Stromal cell of bone marrow (primary cell): ENCODE data around the gene MED25.
A peak's percentile ranks its signal among the peaks of the same experiment; 100 is the strongest.

Source experiments
- DNase-seq: peaks from one replicate; pipeline ENCODE4 v3.0.0-alpha.2; 2012; ENCODE audit warnings: low read depth

Gene MED25

DNA sequence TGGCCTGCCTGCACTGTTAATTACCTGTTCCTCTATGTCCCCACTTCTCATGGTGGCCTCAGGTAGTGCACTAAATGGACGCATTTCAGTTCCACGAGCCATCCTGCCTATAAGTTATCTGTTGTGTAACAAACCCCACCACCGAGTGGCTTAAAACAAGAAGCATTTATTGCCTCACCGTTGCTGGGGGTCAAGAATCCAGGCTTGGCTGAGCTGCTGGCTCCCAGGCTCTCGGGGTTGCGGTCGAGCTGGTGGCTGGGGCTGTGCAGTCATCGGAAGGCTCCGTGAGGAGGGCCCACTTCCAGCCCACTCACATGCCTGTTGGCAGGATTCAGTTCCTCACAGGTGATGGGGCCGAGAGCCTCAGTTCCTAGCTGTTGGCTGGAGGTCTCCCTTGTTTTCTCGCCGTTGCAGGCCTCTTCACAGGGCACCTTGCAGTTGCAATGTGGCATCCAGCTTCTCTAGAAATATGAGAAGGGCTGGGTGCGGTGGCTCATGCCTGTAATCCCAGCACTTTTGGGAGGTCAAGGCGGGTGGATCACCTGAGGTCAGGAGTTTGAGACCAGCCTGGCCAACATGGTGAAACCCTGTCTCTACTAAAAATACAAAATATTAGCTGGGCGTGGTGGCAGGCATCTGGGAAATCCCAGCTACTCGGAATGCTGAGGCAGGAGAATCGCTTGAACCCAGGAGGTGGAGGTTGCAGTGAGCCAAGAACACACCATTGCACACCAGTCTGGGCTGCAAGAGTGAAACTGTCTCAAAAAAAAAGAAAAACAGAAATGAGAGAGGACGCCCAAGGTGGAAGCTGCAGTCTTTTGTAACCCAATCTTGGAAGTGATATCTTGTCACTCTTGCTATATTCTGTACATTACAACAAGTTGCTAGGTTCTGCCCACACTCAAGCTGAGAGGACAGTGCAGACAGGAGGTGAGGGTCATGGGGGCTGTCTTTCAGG is 26.3 kb downstream of the MED25 start:
- no peak for DNase-seq

- DNase-seq = no peak
Observed at GRCh38 chr19:49845414-49845813, 27.3 kb downstream of the MED25 start.

- DNase-seq = no peak
Observed at GRCh38 chr19:49846408-49846807, 28.3 kb downstream of the MED25 start.

GRCh38 chr19:49847731-49848696 is 29.9 kb downstream of the MED25 start:
- DNase-seq = peak; percentile 71

- no peak for DNase-seq
Observed at GRCh38 chr19:49848938-49849337, 30.8 kb downstream of the MED25 start.

DNA sequence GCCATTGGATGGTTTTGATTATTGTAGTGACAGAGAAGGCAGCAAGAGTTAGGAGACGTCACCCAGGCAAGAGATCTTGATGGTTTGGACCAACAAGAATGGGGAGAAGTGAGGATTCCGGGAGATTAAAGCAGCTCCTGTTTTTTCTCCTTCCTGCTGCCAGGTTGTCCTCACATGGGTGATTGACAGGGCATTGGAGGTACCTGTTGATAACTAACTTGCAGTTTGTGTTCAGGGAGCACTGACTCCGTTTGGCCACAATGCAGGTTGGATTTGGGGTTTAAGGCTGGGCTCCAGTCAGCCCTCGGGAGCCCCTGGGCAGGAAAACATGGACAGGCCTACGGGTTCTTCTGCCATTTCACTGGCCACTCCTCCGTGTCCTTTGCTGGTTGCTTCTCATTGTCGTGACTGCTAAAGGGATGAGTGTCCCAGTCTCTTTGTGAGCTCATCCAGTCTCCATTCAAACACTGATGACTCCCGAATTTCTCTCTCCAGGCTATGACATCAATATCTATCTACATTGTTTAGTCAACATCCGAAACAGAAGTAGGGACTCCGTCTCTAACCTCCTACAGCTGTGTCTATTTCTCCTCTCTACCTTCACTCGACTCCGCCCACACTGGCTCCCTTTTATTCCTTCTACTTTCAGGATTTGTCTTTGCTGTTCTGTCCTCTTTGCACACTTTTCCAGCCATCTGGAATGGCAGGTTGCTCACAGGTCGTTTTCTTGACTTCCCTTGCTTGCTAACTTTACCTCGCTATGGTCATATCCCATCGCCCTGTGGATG is 31.5 kb downstream of the MED25 start:
- no peak for DNase-seq

- DNase-seq = no peak
Observed at GRCh38 chr19:49850221-49850486, 32.1 kb downstream of the MED25 start.

DNA sequence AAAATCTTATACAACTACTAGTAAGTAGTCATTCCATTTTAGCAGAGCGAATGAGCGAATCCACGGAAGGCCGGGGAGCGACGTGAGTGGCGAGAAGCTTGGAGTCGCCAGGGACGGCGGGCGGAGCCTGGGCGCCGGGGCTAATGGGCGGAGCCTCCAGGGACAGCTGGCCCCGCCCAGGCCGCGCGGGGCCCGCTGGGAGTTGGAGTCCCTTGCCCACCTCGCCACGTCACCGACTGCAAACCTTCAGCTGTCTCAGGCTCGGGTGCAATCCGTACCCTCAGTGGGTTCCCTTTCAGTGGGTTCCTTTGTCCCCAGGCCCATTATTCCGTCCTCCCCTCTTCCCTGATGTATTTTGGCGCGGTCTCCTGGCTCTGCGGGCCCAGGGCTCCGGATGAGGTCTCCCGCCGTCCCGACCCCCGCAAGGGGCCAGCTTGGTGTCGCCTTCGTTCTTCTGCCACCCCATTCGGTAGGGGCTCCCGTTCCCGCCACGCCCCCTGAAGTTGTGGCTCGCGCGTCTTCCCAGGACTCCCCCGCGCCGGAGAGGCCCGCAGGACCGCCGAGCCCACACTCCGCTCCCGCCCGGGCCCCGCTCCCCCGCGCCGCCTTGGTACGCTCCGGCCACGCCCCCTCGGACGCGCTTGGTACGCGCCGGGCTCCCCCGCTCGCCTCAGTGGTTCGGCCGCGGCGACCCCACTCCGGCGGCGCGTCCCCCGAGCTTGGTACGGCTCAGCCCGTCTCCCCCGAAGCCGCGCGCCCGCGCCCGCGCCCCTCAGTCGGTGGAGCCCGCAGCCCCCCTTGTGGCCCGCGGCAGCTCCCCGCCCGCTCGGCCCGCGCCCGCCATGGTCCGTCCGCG is 32.6 kb downstream of the MED25 start, which contains the start of gene PTOV1:
Gene PTOV1 (plus strand): TSS at position 673 of the 856 bp plus-strand sequence.
- DNase-seq = peak; percentile 78

GRCh38 chr19:49851456-49852259 is 33.6 kb downstream of the MED25 start:
- no peak for DNase-seq

- DNase-seq = no peak
Observed at GRCh38 chr19:49852631-49853126, 34.6 kb downstream of the MED25 start.

DNA sequence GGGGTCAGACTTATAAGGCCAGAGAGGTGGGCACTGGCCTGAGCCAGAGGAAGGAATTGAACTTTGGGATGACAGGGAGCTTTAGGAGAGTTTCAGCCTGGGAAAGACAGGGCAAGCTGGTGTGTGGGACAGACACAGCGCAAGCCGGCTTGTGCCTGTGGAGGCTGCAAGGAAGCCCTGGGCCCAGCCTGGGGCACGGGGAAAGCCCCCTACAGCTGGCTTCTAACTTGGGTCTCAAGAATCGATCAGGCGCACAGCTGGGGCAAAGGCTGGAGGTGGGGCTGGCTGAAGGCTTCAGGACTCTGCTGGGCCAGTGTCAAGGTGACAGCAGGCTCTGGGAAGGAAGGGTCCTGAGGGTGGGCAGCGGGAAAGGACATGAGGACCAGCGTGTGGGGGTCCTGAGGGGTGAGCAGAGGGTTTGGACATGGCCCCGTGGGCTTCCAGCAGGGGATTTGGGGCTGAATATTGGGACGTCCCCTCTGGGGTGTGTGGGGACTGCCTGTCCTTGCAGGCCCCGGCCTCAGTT is 35.8 kb downstream of the MED25 start:
- no peak for DNase-seq

DNA sequence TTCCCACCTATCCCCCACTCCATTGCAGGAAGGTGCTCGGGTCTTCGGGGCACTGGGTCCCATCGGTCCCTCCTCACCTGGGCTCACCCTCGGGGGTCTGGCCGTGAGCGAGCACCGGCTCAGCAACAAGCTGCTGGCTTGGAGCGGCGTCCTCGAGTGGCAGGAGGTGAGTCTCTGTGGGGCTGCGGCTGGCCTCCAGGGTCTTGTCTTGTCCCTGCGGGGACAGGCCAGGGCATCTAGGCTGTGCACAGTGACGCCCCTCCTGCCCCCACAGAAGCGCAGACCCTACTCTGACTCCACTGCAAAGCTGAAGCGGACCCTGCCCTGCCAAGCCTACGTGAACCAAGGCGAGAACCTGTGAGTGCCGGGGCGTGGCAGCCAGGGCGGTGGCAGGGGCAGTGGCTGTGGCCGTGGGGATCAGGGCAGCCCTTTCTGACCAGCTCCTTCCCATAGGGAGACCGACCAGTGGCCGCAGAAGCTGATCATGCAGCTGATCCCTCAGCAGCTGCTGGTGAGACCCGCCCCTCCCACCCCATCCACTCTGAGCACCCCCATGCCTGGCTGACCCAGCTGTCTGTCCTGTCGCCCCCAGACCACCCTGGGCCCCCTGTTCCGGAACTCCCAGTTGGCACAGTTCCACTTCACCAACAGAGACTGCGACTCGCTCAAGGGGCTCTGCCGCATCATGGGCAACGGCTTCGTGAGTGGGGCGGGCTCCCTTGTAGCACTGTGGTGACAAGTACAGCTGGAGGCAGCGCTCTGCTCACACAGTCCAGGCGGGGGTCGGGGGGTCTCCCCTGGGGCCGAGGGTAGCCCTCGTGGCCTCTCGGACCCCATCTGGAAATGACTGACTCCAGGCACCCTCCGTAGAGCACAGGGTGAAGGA is 36.5 kb downstream of the MED25 start:
- no peak for DNase-seq

DNA sequence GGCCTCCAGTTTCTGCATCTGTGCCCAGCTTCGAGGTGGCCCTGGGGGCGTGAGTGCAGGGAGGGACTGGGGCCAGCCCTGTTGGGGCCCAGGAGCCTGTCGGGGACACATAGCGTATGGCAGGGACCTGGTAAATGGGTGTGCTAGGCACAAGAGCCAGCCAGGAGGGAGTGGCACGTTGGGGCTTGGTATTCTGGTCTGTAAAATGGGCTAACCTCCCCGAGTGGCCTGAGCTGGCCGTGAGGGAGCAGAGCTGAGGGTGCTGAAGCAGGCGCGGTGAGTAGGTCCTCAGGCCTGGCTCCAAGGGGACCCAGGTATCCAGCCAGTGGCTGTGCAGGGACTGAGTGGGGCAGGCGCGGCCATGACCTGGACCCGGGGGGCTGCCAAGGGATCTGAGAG is 37.2 kb downstream of the MED25 start:
- no peak for DNase-seq

DNA sequence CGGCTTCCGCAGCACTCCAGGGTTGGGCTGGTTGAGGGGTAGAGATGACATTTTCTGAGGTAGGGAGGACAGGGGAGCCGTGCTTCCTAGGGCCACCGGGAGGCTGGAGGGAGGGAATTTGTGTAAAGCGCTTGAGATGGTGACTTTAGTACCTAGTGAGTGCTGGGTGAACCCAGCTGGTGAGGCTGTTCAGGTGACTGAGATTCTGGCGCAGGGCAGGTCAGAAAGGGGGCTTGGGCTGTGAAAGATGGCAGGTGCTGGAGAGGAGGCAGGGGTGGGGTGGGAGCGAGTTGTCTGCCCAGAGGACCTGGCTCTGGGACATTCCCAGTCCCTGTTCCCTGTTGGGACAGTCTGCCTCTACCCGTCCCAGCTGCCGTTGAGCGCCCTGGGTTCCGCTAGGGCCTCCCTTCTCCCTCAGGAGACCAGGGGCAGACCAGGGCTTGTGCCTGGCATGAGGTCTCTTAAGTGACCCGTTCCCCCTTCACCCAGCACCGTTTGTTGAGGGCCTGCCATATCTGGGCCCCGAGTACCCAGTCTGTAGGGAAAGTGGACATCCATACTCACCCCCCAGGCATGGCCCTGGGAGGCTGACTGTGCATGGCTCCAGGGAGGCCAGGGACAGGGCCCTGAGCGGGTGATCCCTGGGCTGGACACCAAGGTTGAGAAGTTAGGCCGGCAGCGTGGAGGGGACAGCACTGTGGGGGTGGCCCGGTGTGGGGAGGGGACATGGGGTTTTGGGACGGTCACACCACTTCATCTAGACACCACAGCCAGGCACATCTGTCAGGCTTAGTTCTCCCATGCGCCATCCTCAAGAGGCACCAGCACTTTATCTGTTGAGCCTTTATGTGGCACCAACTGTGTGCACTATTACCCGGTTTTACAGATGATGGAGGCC is 37.8 kb downstream of the MED25 start:
- no peak for DNase-seq

- DNase-seq = no peak
Observed at GRCh38 chr19:49856574-49857021, 38.5 kb downstream of the MED25 start.

DNA sequence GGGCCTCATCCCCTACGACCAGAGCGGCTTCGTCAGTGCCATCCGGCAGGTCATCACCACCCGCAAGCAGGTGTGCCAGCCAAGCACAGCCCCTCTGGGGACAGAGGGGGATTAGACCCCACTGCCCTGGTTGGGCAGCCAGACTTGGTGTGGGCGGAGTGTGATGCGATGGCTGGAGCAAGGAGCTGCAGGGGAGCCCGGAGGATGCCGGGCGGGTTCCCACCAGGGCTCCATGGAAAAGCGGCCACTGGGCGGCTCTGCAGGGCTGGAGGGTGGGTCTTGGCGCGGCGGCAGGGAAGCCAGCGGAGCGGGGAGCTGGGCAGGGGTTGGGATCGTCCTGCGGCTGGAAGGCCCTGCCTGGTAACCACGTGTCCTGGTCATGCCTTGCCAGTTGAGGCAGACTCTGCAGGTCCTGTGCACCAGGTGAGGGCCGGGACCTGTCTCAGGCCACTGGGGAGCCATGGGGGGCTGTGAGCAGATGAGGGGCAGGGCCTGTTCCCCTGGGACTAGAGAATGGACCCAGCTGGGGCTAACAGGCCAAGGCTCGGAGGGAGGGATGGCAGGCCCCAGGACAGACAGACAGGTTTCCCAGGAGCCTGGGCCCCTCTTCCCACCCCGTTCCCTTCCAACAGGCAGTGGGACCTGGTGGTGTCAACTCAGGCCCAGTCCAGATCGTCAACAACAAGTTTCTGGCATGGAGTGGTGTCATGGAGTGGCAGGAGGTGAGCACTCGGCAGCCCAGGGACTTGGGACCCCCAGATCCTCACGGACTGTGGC is 39.2 kb downstream of the MED25 start:
- DNase-seq = no peak

GRCh38 chr19:49857838-49858087 is 39.7 kb downstream of the MED25 start:
- no peak for DNase-seq
